Germinal center (tissue), 1 donor: ENCODE results near the gene SMIM34.
"Not testable (repeated sequence)": the region's sequence is repeated elsewhere in the genome, so short reads cannot be mapped to it uniquely, and the experiment has no call there.

Experiments used
- DNase-seq: peaks from one replicate; pipeline ENCODE4 v3.0.0; 2012; ENCODE audit warnings: mixed read lengths, low spot score

Gene SMIM34, protein sequence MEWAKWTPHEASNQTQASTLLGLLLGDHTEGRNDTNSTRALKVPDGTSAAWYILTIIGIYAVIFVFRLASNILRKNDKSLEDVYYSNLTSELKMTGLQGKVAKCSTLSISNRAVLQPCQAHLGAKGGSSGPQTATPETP

DNA sequence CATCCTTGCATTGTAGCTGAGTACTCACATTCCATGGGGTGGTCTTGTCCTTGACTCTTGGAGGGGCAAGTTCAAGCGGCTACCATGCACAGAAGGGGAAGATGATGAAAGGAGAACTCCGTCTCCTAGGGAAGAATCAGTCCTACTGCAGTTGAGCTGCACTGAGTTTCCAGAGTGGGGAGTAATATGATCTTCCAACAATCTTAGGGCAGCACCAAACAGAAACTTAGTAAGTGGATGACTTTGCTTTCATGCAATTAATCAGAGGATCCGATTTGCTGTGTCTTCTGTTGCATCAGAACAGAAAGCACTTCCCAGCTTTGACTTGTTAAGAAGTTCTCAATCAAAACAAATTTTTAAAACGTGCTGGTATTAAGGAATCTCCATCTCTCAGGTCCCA lies at the start of gene SMIM34:
SMIM34 (minus strand) TSS at position 147 of the 400 bp plus-strand sequence; CDS start at position 35, 112 bp downstream.
- DNase-seq: not testable (repeated sequence)

DNA sequence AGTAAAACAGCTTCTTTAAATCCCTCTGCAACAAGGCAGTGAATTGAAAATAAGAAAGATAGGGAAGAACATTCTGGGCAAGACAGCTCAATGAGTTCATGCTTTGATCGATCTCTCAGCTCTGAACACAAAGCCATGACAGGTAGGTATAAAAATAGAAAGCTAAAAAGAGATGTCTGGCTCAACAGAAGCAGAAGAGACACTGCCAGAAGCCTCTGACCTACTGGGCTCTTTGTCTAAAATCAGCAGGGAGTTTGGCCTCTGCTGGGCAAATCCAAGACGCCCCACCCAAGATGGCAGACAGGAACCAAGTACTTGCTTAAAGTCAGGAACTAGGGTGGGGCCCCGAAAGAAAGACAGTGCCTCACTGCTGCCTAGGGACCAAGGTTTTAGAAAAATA lies 43.6 kb upstream of the SMIM34 start:
- DNase-seq: not testable (repeated sequence)

DNA sequence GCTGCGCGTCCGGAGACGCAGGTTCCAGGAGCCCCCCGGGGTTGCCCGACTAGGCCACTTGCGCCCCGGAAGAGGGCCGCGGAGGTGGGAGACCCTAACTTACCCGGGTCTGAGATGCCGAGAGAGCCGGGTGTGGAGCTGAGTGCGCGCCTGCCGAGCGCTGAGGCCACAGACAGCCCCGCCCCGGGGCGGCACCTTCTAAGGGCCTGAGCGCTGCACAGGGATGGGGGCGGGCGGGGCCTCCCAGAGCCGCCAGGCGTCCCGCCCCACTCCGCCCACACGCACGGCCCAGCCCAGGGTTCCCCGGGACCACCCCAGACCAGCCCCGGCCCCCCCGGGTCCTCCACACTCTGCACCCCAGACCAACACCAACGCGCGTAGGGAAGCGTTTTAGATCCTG lies 35.7 kb upstream of the SMIM34 start:
- not testable (repeated sequence) for DNase-seq

DNA sequence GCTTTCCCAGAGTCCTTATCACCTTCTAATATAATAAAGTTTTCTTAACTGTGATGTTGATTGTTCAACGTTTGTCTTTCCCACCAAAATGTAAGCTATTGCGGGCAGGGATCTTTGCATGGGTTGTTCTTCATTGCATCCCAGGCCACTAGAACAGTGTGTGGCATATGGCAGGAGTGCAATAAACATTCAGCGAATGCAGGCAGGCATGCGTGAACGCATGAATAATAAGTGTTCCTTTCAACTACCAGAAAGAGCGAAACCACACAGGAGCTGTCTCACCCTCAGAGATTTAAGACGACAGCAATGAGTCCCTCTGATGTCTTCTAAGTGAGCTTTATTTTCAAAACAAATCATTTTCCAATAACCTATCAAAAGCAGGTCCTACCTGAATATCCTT lies 34.5 kb upstream of the SMIM34 start:
- DNase-seq: not testable (repeated sequence)

DNA sequence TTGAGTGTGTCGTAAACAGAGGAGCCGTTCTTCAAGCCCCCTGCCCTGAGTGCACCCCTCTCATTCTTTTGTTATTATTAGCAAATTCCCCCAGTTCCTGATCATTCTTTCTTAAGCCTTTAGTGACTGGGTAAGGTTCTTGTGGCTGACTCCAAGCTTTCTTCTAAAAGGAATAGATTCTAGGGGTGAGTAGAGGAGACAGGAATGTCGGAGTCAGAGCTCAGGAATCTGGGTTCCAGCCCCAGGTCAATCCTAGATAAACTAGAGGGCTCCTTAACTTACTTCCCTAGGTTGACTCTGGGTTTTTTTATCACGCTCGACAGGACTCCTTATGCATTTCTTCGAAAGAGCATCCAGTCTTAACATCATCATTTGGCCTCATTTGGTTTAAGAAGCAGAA lies 32.4 kb upstream of the SMIM34 start:
- not testable (repeated sequence) for DNase-seq

DNA sequence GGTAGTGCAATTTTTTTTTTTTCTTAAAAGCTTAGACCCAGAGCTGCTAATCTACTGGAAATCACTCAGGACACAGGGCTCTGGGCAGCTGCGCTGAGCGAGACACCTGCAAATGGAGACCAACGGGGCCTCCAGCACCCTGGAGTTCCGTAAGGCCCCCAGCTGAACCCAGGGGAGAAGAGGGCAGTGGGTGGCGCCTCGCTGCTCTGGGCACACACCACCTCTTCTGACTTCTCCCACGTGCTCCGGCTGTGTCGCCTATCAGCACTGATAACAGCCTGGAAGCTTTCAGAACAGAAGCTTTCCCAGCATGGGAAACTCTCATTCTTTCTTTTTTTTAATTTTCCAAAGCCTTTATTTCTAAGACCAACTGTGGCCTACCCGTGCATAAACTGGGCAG lies 31.9 kb upstream of the SMIM34 start:
- DNase-seq: not testable (repeated sequence)

DNA sequence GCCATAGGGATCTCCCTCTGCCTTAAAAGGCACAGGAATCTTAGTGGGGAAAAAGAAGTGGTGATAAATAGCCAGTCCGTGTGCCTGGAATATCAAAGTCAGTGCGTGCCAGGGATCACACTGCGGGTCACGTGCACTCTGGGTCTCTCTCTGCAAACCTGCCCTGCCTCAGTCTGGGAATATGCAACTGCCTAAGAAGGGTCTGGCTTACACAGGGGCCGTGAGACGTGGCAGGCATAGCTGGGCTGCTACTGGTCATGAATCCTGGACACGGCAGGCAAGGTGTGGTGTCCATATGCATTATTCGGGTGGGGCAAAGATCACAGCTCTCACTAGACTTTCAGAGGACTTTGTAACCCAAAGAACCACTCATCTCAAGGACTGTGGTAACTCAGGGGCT lies 23.3 kb upstream of the SMIM34 start:
- DNase-seq: not testable (repeated sequence)

DNA sequence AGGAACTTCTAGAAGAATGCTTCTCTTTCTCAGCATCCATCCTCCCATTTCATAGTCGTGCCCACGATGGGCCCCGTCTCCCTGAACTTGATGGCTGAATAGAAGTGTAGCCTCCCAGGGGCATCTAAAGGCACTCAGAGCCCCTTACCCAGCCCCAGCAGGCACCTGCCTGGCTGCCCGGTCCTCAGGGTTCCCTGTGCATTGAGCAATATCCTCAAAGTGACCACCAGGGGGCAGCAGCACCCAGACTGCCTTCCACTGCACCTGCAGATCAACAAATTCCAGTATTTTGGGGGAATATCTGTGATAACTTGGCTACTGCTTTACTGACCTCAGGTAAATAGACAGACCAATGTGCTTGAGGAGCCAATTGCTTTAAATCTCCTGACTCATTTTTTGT lies 19.7 kb upstream of the SMIM34 start:
- DNase-seq: not testable (repeated sequence)

DNA sequence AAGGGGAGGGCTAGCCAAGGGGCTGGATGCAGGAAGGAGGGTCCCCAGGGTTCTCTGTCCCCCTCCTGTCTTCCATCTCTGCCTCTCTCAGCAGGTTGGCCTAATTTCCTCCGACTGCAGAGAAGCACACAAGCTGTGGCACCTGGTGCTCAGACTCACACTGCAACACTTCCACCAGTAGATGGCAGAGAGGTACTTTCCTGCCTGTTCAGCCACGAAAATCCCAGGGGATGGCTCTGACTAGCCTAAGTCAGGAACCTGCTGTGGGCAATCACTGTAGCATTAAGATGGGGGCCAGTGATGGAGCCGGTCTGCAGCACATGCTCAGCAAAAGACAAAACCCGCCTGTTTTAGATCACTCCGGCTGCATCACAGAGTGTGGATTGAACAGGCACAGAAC lies 6.0 kb upstream of the SMIM34 start:
- DNase-seq: not testable (repeated sequence)

DNA sequence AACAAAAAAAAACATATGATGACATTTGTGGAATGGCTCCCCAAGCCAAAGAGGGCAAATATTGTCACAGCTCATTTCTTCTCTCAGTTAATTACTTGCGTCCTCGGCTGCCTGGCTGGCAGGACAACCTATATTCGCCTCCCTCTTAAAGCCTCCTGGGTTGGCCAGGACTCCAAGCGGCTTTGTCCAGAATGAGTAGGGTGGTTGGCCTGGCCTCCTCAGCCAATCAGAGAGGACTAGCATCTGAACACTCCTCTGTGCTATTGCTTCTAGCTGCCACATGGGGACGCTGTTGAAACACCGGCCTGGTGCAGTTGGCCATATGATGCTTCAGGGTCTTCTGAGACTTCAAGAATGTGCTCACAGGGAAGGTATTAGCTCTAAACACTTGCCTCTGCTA lies 4.7 kb upstream of the SMIM34 start:
- not testable (repeated sequence) for DNase-seq

DNA sequence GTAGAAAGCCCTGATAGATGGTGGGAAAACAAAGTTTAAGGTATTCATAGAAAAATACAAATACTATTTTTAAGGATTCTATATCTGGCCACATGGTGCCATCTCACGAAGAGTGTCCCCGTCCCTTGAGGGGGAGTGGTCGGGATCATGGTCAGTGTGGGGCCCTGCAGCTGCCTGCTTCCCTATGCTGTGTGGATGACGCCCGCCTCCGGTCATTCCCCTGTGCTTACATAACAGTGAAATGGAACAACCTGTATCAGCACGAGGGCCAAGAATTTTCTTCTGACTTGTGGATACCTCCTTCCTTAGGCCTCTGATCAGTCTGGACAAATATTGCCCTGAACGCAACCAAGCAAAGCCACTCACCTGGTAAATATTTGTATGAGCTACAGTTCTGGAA lies 3.6 kb upstream of the SMIM34 start:
- not testable (repeated sequence) for DNase-seq

DNA sequence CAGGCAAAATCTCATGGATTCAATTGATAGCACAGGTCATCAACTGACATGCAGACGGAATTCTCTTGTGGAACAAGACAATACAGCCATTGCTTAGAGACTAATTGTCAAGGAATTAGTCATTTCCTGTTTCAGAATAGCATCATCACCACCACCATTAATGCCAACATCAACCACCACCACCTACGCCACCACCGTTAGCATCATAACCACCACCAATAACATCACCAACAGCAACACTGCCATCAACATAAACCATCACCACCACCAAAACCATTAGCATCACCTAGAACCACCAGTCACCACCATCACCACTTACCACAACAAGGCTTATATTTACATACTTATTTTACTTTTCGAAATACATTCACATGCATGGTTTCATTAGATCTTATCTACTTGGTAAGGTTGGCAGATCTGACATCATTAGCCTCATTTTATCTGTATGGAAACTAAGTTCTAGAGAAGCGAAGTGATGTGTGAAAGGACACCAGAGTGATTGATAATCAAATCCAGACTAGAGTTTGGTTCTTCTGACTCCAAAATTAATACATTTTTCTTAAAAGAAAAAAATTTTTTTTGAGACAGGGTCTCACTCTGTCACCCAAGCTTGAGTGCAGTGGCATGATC lies 6.2 kb downstream of the SMIM34 start:
- DNase-seq: not testable (repeated sequence)

DNA sequence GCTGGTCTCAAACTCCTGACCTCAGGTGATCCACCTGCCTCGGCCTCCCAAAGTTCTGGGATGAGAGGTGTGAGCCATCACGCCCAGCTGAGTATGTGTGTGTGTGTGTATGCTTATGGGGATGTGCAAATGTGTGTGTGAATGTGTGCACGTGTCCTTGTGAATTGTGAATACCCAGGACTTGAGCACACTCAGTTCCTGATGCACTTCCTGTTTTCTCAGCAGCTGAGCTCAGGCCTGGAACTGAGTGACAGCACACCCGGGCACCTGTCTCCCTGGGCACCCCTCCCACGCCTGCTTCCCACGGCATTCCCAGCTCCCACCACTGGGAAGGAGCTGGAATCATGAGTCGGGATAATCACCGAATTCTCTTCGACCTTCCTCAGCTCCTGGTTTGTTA lies 16.5 kb downstream of the SMIM34 start:
- DNase-seq: not testable (repeated sequence)

DNA sequence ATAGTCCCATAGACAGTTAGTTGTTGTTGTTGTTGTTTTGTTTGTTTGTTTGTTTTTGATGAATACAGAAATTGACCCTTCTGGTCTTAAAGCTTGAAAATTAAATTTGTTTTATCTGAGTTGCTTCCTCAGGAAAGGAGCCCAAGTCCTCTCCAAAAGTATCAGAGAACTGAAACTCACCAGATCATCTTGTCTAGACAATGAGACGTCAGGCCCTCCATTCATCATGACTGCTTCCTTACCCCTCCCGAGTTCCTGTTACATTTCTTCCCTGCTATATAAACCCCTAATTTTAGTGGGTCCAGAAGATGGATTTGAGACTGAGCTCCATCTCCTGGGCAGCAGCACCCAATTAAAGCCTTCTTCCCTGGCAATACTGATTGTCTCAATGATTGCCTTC lies 17.1 kb downstream of the SMIM34 start:
- not testable (repeated sequence) for DNase-seq

DNA sequence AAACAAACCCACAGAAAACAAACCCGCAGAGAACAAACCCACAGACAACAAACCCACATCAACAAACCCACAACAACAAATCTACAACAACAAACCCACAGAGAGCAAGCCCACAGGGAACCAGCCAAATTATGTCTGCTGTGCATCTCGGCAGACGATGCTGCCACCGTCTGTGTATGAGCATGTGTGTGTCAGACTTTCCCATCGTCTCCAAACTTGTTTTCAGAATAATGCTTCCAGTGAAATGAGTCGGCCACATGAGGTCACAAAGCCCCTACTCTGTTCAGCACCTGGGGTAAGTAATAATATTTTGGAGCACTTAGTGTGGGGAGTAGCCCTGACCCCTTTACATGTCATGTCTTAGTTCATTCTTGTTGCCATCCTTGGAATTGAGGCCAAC lies 17.6 kb downstream of the SMIM34 start:
- DNase-seq: not testable (repeated sequence)

DNA sequence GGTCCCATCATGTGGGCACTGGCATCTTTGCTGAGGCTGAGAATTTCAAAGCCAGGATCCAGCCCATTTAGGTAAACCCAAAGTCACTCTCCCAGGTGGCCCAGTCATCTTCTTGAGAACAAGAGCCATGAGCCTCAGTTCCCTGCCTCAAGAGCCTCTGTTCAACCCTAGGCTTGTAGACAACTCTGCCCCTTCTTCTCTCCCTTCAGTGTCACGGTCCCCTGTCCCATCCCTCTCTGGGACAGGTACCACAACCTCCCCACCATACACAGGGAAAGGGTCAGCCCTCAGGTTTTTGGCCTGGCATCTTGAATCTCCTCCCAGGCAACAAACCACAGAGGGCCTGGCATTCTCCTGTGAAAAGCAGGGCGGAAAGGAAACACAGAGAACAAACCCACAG lies 18.1 kb downstream of the SMIM34 start:
- not testable (repeated sequence) for DNase-seq

DNA sequence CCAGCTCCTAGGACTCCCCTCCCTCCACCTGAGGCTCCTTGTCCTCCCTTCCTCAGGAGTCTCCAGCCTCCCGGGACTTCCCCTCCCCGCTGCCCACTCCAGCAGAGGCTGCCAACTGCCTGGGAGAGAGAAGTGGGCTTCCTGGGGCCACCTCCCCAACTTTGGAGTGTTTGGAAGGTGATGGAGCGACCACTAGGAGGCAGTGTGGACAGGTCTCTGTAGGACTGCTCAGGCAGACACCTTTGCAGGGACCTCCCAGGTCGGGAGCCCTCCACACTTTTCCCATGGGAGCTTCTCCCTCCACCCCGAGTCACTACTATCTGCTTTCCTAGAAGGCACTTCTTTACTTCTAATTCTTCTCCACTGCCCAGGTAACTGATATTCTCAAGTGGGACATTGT lies 19.0 kb downstream of the SMIM34 start:
- not testable (repeated sequence) for DNase-seq

DNA sequence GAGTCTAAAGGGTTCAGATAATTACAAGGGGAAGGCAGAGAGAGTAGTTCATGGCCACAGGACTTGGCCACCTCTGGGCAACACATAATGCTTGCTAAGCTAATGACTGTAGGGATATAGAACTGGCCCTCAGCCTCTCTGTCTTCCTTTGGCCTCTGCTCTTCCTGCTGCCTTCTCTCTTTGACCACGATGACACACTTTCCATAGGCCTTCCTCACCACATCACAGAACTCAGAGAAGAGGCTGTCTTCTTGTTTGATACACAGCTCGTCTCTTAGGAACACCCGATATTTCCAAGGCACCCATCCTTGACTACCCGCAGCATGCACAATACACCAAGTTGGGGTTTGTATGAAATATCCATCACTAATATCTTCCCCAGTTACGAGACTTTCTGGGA lies 23.2 kb downstream of the SMIM34 start:
- not testable (repeated sequence) for DNase-seq

DNA sequence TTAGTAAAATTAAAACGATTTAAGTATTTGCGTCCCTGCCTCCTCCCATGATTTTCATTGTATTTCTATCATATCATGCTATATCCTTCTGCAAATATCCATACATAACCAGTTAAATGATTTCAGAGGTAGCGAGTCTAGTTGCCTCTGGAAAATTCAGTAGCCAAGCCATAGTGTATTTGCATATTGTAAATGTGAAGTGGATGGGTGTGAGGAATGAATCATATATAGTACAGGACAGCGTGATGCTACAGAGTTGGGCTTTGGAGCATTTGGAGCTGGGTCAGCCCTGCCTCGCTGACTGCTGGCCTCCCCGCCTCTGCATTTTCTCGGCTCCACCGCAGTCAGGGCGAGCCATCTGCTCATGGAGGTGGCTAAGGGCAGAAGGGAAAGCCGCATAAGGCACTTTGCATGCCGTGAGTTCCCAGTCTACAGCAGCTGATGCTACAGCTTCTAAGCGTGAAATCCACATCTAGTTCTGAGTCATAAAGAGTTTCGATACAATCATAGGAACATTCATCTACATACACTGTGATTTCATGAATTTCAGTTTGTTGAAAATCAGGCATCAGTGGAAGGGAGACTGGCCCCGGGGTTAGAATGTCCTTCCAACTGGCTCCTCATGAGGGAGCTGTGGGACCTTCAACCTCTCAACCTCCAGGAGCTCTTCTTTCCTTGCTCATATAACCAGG lies 39.9 kb downstream of the SMIM34 start:
- DNase-seq: not testable (repeated sequence)

DNA sequence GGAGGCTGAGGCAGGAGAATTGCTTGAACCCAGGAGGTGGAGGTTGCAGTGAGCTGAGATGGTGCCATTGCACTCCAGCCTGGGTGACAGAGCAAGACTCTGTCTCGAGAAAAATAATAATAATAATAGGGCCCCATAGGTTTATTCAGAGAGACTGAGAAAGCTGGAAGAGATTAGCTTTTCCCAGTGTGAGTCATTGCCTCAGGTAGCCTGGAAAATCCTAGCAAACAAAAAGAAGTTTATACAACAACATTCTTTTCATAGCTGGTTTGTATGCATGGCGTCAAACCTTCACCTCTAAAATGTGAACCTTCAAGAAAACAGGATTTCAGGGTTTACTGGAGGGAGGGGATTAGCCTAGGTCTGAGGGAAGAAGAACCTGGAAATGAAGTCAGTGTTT lies 40.6 kb downstream of the SMIM34 start:
- not testable (repeated sequence) for DNase-seq

DNA sequence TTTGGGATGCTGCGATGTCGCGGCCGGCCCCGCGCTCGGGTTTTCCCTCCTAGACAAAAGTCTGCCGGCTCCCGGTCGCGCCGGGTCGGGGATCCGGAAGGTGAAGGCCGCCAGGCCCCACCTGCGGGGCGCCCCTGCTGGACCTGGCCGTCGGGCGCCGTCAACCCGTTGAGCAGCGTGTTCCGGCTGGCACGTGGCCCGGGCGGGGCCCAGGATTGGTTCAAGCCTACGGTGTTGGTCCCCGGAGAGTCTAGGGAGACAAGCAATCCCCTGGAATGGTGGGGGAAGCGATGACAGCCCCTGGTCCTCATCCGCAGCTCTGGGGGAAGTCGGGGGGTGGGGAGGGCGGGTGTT lies 48.2 kb downstream of the SMIM34 start:
- DNase-seq: not testable (repeated sequence)

DNA sequence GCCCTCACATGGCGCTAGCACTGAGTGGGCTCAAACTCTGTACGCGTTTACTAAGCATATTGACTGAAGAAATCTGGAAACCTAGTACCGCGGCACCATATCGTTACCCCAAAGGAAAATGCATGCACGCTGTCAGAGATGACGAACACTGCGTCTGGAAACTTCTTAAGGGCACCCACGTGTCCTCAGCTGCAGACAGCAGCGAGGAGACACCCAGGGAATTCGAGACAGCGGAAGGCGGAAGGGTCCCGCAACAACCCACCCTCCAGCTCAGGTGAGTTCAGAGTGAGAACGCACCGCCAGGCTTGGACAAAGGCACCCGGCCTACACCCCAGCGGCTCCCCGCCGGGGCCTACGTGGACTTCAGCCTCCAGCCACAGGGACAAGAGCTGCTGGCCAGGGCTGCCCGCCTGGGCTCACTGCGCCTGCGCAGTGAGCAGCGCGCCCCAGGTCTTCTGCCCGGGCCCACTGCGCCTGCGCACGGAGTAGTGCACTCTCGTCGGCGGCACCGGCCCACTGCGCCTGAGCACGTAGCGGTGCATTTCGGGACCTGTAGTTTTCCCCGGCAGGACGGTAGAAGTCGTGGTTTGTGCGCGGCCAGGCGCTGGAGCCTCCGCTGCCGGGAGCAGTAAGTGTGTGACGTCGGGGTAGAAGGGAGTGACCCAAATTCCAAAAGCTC lies 48.7 kb downstream of the SMIM34 start, which contains the start of gene SMIM11:
SMIM11 (plus strand) TSS at position 568 of the 679 bp plus-strand sequence. CDS start 3,998 bp downstream, outside the sequence.
- DNase-seq: not testable (repeated sequence)

DNA sequence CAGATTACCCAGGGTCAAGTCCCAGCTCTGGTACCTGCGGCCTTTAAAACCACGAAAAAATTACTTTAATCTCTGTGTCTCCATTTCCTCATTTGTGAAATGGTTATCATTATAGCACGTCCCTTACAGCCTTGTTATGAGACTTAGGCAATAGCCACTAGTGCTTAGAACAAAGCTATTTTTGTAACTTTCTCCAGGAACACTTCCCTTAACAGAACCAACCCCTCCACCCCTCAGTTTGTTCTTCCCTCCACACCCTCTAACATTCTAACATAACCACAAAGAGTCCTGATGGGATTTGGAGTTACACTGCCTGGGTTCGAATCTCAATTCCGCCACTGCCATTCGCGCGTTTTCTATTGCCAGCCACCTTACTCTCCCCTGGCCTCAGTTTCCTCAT lies 49.3 kb downstream of the SMIM34 start:
- DNase-seq: not testable (repeated sequence)
